HepG2 (cell line): ENCODE measurements around the gene TOMM6. TPM values are rescaled to one million over a fixed set of nuclear protein-coding genes. Genes with fewer than 3 reads are reported as not detected.

Experiments
- CENPX ChIP-seq: sonication (generic); formaldehyde crosslinking; IDR thresholded peaks from 2 replicates; pipeline ENCODE4 v1.9.0; 2021; ENCODE audit warnings: mild to moderate bottlenecking, missing genetic modification reagents, moderate library complexity
- DZIP1 ChIP-seq: sonication (generic); formaldehyde crosslinking; IDR thresholded peaks from 2 replicates; pipeline ENCODE4 v1.5.0; 2020; ENCODE audit warnings: mild to moderate bottlenecking, missing genetic modification reagents
- FUBP1 ChIP-seq: sonication (generic); formaldehyde crosslinking; IDR thresholded peaks from 2 replicates; pipeline ENCODE4 v1.5.1; 2020; ENCODE audit warnings: missing genetic modification reagents, mild to moderate bottlenecking, borderline replicate concordance
- KDM5B ChIP-seq: sonication (generic); formaldehyde crosslinking; IDR thresholded peaks from 2 replicates; pipeline ENCODE4 v1.4.0; 2020; ENCODE audit warnings: missing genetic modification reagents, mild to moderate bottlenecking, borderline replicate concordance
- KLF13 ChIP-seq: sonication (generic); formaldehyde crosslinking; IDR thresholded peaks from 2 replicates; pipeline ENCODE4 v1.4.0; 2020; ENCODE audit warnings: mild to moderate bottlenecking, missing genetic modification reagents
- MZF1 ChIP-seq: sonication (generic); formaldehyde crosslinking; IDR thresholded peaks from 2 replicates; pipeline ENCODE4 v1.8.1; 2023; ENCODE audit warnings: mild to moderate bottlenecking, missing genetic modification reagents, borderline replicate concordance
- SP2 ChIP-seq: sonication (generic); formaldehyde crosslinking; IDR thresholded peaks from 2 replicates; pipeline ENCODE4 v1.5.1; 2020; ENCODE audit warnings: mild to moderate bottlenecking, missing genetic modification reagents
- U2AF2 ChIP-seq: fragments of 200-400 bp; formaldehyde crosslinking; IDR thresholded peaks from 2 replicates; pipeline ENCODE4 v1.6.1; 2017; ENCODE audit warnings: low read depth, mild to moderate bottlenecking, low read length
- ZKSCAN5 ChIP-seq: sonication (generic); formaldehyde crosslinking; IDR thresholded peaks from 2 replicates; pipeline ENCODE4 v1.5.1; 2020; ENCODE audit warnings: mild to moderate bottlenecking, missing genetic modification reagents
- ZNF138 ChIP-seq: sonication (generic); formaldehyde crosslinking; IDR thresholded peaks from 2 replicates; pipeline ENCODE4 v1.5.0; 2020; ENCODE audit warnings: mild to moderate bottlenecking, low read depth, missing genetic modification reagents
- ZNF335 ChIP-seq: sonication (generic); formaldehyde crosslinking; IDR thresholded peaks from 2 replicates; pipeline ENCODE4 v1.4.0; 2020; ENCODE audit warnings: missing genetic modification reagents
- ZNF432 ChIP-seq: sonication (generic); formaldehyde crosslinking; IDR thresholded peaks from 2 replicates; pipeline ENCODE4 v1.5.0; 2020; ENCODE audit warnings: missing genetic modification reagents, mild to moderate bottlenecking, borderline replicate concordance
- ZNF501 ChIP-seq: sonication (generic); formaldehyde crosslinking; IDR thresholded peaks from 2 replicates; pipeline ENCODE4 v1.5.1; 2020; ENCODE audit warnings: mild to moderate bottlenecking, moderate library complexity, missing genetic modification reagents
- ZNF615 ChIP-seq: sonication (generic); formaldehyde crosslinking; IDR thresholded peaks from 2 replicates; pipeline ENCODE4 v1.5.0; 2020; ENCODE audit warnings: mild to moderate bottlenecking, missing genetic modification reagents, borderline replicate concordance
- polyA plus RNA-seq, 8 experiments: library from polyadenylated mRNA; depleted of rRNA in 3 of 8; stranded (reverse) in 7 of 8; unstranded in 1 of 8; fragments of >200 nt; fragmentation: Illumina TruSeq in 4 of 8; extraction: Trizol in 4 of 8; gene quantifications; 2 replicates each; pipeline versions ENCODE4 v1.2.1 to v1.2.3, GENCODE V29; 2011 to 2016; ENCODE audit warnings: low read depth in 4 of 8, missing spikeins in 1 of 8, mixed read lengths in 1 of 8; ENCODE audit not compliant: insufficient read depth in 1 of 8
- total RNA-seq, 5 experiments: library from RNA; depleted of rRNA; stranded (reverse); fragments of >200 nt; fragmentation: Illumina TruSeq; extraction: Trizol; gene quantifications; 2 replicates each; pipeline ENCODE4 v1.2.3, GENCODE V29; 2016; ENCODE audit warnings: low read depth in 1 of 5
- TF ChIP-seq, protein P1 (sequence below): sonication (generic); formaldehyde crosslinking; IDR thresholded peaks from 2 replicates; pipeline ENCODE4; 2020; ENCODE audit warnings: missing genetic modification reagents, mild to moderate bottlenecking, borderline replicate concordance
- TF ChIP-seq, protein P2 (sequence below): sonication (generic); formaldehyde crosslinking; IDR thresholded peaks from 2 replicates; pipeline ENCODE4 v1.5.1; 2020; ENCODE audit warnings: missing genetic modification reagents, mild to moderate bottlenecking, borderline replicate concordance
- TF ChIP-seq, protein P3 (sequence below): sonication (generic); formaldehyde crosslinking; IDR thresholded peaks from 2 replicates; pipeline ENCODE4 v1.5.0; 2020; ENCODE audit warnings: missing genetic modification reagents, mild to moderate bottlenecking, borderline replicate concordance

Gene TOMM6
- total and polyA plus RNA-seq, 2 of the 13 experiments (the other 11 are each of a cell fraction or from before 2014, with no cell fraction given), result 320 to 321 TPM

GRCh38 chr6:41741625-41742490 is 45.6 kb upstream of the TOMM6 start (continued):
- TF ChIP-seq, protein P1, sequence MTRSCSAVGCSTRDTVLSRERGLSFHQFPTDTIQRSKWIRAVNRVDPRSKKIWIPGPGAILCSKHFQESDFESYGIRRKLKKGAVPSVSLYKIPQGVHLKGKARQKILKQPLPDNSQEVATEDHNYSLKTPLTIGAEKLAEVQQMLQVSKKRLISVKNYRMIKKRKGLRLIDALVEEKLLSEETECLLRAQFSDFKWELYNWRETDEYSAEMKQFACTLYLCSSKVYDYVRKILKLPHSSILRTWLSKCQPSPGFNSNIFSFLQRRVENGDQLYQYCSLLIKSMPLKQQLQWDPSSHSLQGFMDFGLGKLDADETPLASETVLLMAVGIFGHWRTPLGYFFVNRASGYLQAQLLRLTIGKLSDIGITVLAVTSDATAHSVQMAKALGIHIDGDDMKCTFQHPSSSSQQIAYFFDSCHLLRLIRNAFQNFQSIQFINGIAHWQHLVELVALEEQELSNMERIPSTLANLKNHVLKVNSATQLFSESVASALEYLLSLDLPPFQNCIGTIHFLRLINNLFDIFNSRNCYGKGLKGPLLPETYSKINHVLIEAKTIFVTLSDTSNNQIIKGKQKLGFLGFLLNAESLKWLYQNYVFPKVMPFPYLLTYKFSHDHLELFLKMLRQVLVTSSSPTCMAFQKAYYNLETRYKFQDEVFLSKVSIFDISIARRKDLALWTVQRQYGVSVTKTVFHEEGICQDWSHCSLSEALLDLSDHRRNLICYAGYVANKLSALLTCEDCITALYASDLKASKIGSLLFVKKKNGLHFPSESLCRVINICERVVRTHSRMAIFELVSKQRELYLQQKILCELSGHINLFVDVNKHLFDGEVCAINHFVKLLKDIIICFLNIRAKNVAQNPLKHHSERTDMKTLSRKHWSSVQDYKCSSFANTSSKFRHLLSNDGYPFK (CRISPR knock-in tag), result no peak
- no peak for TF ChIP-seq CENPX (CRISPR knock-in tag)
- TF ChIP-seq, protein P2, sequence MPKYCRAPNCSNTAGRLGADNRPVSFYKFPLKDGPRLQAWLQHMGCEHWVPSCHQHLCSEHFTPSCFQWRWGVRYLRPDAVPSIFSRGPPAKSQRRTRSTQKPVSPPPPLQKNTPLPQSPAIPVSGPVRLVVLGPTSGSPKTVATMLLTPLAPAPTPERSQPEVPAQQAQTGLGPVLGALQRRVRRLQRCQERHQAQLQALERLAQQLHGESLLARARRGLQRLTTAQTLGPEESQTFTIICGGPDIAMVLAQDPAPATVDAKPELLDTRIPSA (CRISPR knock-in tag), result no peak
- no peak for TF ChIP-seq KLF13 (CRISPR knock-in tag)
- TF ChIP-seq ZNF615 (CRISPR knock-in tag), result no peak
- TF ChIP-seq ZNF501 (CRISPR knock-in tag), result no peak
- no peak for TF ChIP-seq DZIP1
- TF ChIP-seq, protein P3, sequence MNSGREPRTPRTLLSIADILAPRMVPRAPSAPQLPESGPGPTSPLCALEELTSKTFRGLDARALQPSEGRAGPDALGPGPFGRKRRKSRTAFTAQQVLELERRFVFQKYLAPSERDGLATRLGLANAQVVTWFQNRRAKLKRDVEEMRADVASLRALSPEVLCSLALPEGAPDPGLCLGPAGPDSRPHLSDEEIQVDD (CRISPR knock-in tag), result no peak
- no peak for TF ChIP-seq ZKSCAN5 (CRISPR knock-in tag)
- TF ChIP-seq MZF1 (CRISPR knock-in tag), result no peak
- TF ChIP-seq ZNF138 (CRISPR knock-in tag), result no peak
- no peak for TF ChIP-seq U2AF2
- TF ChIP-seq FUBP1, result no peak
- 0 out of 2 replicates have a peak, but pooled peaks have one; percentile 16 for TF ChIP-seq ZNF335 (CRISPR knock-in tag)
- TF ChIP-seq ZNF432 (CRISPR knock-in tag), result no peak
- TF ChIP-seq KDM5B (CRISPR knock-in tag), result no peak
- TF ChIP-seq SP2 (CRISPR knock-in tag), result no peak
